Measurements from ENCODE around the gene ZNF497.
"Not testable (repeated sequence)": the region's sequence is repeated elsewhere in the genome, so short reads cannot be mapped to it uniquely, and the experiment has no call there.

ZNF497 gene

DNA sequence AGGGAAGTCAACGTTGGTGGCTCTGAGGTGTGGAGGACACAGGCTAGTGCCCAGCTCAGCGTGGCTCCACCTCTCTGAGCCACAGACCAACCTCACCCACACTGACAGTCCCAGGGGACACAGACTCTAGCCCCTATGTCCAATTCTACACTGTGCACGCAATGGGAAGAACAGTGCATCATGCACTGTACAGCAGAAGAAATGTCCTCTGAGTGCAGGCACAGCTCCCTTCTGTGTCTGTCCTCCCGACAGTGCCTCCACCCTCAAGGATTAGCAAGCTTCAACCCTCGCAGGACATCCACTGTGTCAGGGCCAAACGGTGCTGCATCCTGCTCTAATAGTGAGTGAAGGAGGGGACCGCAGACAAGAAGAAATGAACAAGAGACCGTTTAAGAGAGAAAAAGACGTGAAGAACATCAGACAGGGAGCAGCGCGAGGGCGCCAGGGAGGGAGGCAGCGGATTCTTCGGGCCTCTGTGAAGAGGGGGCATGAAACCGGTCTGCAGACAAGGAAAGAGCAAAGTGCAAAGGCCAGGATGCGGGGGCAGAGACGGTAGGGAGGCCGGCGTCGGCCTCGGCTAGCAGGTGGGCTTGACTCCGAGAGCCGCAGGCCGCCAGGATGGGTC, 17.6 kb upstream of the ZNF497 start:
- peak overlapping the region; percentile 29 for H2AFZ ChIP-seq (ENCODE audit: low read depth, low read length, severe bottlenecking)
- no peaks in the 10 kb centered on the region for H4K20me1 ChIP-seq (ENCODE audit: low read depth, low read length)
- peaks cover 10% of the 10 kb centered on the region for H3F3A ChIP-seq (ENCODE audit: insufficient read depth)
- H3K9ac ChIP-seq (ENCODE audit: low read length) = peak overlapping the region; percentile 86
- no peaks in the 10 kb centered on the region for H3K36me3 ChIP-seq (ENCODE audit: low read length)
- no peaks in the 10 kb centered on the region for H3K27me3 ChIP-seq (ENCODE audit: low read length)
- peak overlapping the region; percentile 61 for H3K4me3 ChIP-seq (ENCODE audit: insufficient read depth, low read length, poor library complexity, severe bottlenecking)
- no peaks in the 10 kb centered on the region for H3K9me3 ChIP-seq (ENCODE audit: insufficient read depth, low read length)
- H3K4me2 ChIP-seq (ENCODE audit: low read depth, low read length, poor library complexity, severe bottlenecking) = peak overlapping the region; percentile 79
- TF ChIP-seq, protein P1, sequence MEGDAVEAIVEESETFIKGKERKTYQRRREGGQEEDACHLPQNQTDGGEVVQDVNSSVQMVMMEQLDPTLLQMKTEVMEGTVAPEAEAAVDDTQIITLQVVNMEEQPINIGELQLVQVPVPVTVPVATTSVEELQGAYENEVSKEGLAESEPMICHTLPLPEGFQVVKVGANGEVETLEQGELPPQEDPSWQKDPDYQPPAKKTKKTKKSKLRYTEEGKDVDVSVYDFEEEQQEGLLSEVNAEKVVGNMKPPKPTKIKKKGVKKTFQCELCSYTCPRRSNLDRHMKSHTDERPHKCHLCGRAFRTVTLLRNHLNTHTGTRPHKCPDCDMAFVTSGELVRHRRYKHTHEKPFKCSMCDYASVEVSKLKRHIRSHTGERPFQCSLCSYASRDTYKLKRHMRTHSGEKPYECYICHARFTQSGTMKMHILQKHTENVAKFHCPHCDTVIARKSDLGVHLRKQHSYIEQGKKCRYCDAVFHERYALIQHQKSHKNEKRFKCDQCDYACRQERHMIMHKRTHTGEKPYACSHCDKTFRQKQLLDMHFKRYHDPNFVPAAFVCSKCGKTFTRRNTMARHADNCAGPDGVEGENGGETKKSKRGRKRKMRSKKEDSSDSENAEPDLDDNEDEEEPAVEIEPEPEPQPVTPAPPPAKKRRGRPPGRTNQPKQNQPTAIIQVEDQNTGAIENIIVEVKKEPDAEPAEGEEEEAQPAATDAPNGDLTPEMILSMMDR (IDR thresholded peaks at IDR 0.05; ENCODE audit: insufficient read depth, low read length, poor library complexity, severe bottlenecking) = no peak
- H3K27ac ChIP-seq (ENCODE audit: low read depth, low read length) = peak overlapping the region; percentile 75
- no peaks in the 10 kb centered on the region for H3K9me2 ChIP-seq (replicated peaks; ENCODE audit: insufficient read depth, low read length)
- H3K79me2 ChIP-seq (ENCODE audit: insufficient read depth, low read length) = peaks cover 3% of the 10 kb centered on the region; the same call in 1 of the 2 replicates

DNA sequence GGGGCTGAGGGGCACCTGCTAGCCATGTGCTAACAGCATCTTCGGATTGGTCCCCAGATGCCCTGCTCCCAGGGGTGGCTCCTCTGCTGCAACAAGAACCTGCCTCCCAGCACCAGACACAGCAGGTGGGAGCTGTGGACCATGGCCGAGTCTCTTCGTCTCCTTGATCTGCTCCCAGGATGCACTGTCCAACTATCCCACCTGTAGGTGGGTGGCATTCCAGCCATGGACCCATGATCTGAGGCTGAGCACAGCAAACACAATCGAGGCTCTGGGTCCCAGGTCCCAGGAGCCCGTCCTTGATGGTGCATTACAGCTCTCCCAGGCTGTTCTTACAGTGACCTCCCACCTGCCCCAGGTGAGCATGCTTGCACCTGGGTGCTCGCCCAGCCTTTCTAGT, 16.7 kb upstream of the ZNF497 start:
- H3K9me2 ChIP-seq (replicated peaks; ENCODE audit: insufficient read depth, low read length) = no peaks in the 10 kb centered on the region

DNA sequence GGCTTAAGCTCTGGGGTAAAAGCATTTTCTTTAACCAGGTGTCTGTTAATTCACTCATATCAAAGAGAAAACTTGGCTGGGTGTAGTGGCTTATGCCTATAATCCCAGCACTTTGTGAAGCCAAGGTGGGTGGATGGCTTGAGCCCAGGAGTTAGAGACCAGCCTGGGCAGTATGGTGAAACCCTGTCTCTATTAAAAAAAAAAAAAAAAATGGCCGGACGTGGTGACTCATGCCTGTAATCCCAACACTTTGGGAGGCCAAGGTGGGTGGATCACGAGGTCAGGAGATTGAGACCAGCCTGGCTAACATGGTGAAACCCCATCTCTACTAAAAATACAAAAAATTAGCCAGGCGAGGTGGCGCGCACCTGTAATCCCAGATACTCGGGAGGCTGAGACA, 14.2 kb upstream of the ZNF497 start:
- not testable (repeated sequence) for H3K79me2 ChIP-seq (ENCODE audit: insufficient read depth, low read length); H3K27ac ChIP-seq (ENCODE audit: low read depth, low read length)

More for the DNA sequence above, 16.7 kb upstream of the ZNF497 start:
- peak overlapping the region; percentile 79 for H3K4me2 ChIP-seq (ENCODE audit: low read depth, low read length, poor library complexity, severe bottlenecking)
- no peak overlapping the region for H2AFZ ChIP-seq (ENCODE audit: low read depth, low read length, severe bottlenecking)
- peaks cover 3% of the 10 kb centered on the region; the same call in 1 of the 2 replicates for H3K79me2 ChIP-seq (ENCODE audit: insufficient read depth, low read length)
- no peaks in the 10 kb centered on the region for H3K27me3 ChIP-seq (ENCODE audit: low read length)
- no peaks in the 10 kb centered on the region for H4K20me1 ChIP-seq (ENCODE audit: low read depth, low read length)
- H3K27ac ChIP-seq (ENCODE audit: low read depth, low read length) = no peak overlapping the region
- TF ChIP-seq, protein P1 (IDR thresholded peaks at IDR 0.05; ENCODE audit: insufficient read depth, low read length, poor library complexity, severe bottlenecking) = no peak
- TF ChIP-seq EZH2phosphoT487 (conservative IDR thresholded peaks at IDR 0.05; ENCODE audit: low read length) = no peak
- H3K36me3 ChIP-seq (ENCODE audit: low read length) = no peaks in the 10 kb centered on the region
- no peak overlapping the region for H3K9ac ChIP-seq (ENCODE audit: low read length)
- no peaks in the 10 kb centered on the region for H3K9me3 ChIP-seq (ENCODE audit: insufficient read depth, low read length)
- H3F3A ChIP-seq (ENCODE audit: insufficient read depth) = peaks cover 10% of the 10 kb centered on the region
- no peak overlapping the region for H3K4me3 ChIP-seq (ENCODE audit: insufficient read depth, low read length, poor library complexity, severe bottlenecking)

DNA sequence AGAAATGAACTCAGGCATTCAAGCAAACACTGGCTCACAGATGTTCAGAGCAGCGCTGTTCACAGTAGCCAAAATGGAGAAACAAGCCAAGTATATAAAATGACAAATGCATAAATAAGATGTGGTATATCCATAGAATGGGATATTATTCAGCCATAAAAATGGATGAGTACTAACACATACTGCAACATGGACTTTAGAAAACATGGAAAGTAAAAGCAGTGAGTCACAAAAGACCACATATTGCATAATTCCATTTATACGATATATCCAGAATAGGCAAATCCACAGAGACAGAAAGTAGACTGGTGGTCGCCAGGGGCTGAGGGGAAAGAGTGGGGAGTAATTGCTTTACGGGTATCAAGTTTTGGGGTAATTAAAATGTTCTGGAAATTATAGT, 11.6 kb upstream of the ZNF497 start:
- H3F3A ChIP-seq (ENCODE audit: insufficient read depth) = no peaks in the 10 kb centered on the region
- no peaks in the 10 kb centered on the region for H3K9me3 ChIP-seq (ENCODE audit: insufficient read depth, low read length)
- no peak overlapping the region for H2AFZ ChIP-seq (ENCODE audit: low read depth, low read length, severe bottlenecking)
- no peaks in the 10 kb centered on the region for H3K36me3 ChIP-seq (ENCODE audit: low read length)
- H3K27ac ChIP-seq (ENCODE audit: low read depth, low read length) = no peak overlapping the region
- H3K27me3 ChIP-seq (ENCODE audit: low read length) = no peaks in the 10 kb centered on the region
- no peaks in the 10 kb centered on the region for H3K79me2 ChIP-seq (ENCODE audit: insufficient read depth, low read length)
- H4K20me1 ChIP-seq (ENCODE audit: low read depth, low read length) = no peaks in the 10 kb centered on the region
- H3K9ac ChIP-seq (ENCODE audit: low read length) = no peak overlapping the region
- TF ChIP-seq EZH2phosphoT487 (conservative IDR thresholded peaks at IDR 0.05; ENCODE audit: low read length) = no peak
- TF ChIP-seq, protein P1 (IDR thresholded peaks at IDR 0.05; ENCODE audit: insufficient read depth, low read length, poor library complexity, severe bottlenecking) = no peak
- H3K9me2 ChIP-seq (replicated peaks; ENCODE audit: insufficient read depth, low read length) = no peaks in the 10 kb centered on the region
- H3K4me2 ChIP-seq (ENCODE audit: low read depth, low read length, poor library complexity, severe bottlenecking) = no peak overlapping the region
- no peak overlapping the region for H3K4me3 ChIP-seq (ENCODE audit: insufficient read depth, low read length, poor library complexity, severe bottlenecking)

More for the DNA sequence above, 14.2 kb upstream of the ZNF497 start:
- H3K9me3 ChIP-seq (ENCODE audit: insufficient read depth, low read length); H3K36me3 ChIP-seq (ENCODE audit: low read length); H3F3A ChIP-seq (ENCODE audit: insufficient read depth); H3K4me2 ChIP-seq (ENCODE audit: low read depth, low read length, poor library complexity, severe bottlenecking); H3K4me3 ChIP-seq (ENCODE audit: insufficient read depth, low read length, poor library complexity, severe bottlenecking); H3K9me2 ChIP-seq (replicated peaks; ENCODE audit: insufficient read depth, low read length); H2AFZ ChIP-seq (ENCODE audit: low read depth, low read length, severe bottlenecking); H3K27me3 ChIP-seq (ENCODE audit: low read length); H4K20me1 ChIP-seq (ENCODE audit: low read depth, low read length); H3K9ac ChIP-seq (ENCODE audit: low read length): not testable (repeated sequence)

All from SU-DHL-6 (cell line).